ENCODE data around the gene MAD1L1.

Gene MAD1L1

GRCh38 chr7:2123916-2124315, 108.8 kb downstream of the MAD1L1 start:
- Histone ChIP-seq H2AFZ (ENCODE audit: low read depth, low read length) (no peak overlapping the region), H3K36me3 (ENCODE audit: insufficient read depth, low read length) (peaks cover 57% of the 10 kb centered on the region), H3K4me2 (ENCODE audit: insufficient read depth, low read length) (no peak overlapping the region), H3K4me3 (ENCODE audit: low read depth in 1 of 2, low read length in 2 of 2) (no peak overlapping the region), H3K9ac (ENCODE audit: low read depth, low read length) (no peak overlapping the region), H3K4me1 (ENCODE audit: insufficient read depth, low read length) (no peaks in the 10 kb centered on the region), H4K20me1 (ENCODE audit: insufficient read depth, low read length) (peaks cover 13% of the 10 kb centered on the region), H3K27me3 (ENCODE audit: insufficient read depth, low read length, poor library complexity) (no peaks in the 10 kb centered on the region), H3K27ac (ENCODE audit: low read length) (no peak overlapping the region), H3K9me3 (ENCODE audit: insufficient read depth, low read length, severe bottlenecking) (no peaks in the 10 kb centered on the region), H3K79me2 (ENCODE audit: insufficient read depth, low read length) (no peaks in the 10 kb centered on the region)
- no peak for TF ChIP-seq EZH2 (IDR thresholded peaks at IDR 0.05; ENCODE audit: borderline replicate concordance, low read depth, low read length, severe bottlenecking)
- no peak for TF ChIP-seq CTCF (IDR thresholded peaks at IDR 0.05; ENCODE audit: borderline replicate concordance, extremely low read depth, low read length, poor library complexity, severe bottlenecking)
- ATAC-seq (ENCODE audit: insufficient read depth, low read depth) (no peak), DNase-seq (no peak)

GRCh38 chr7:2123360-2123759, 109.4 kb downstream of the MAD1L1 start:
- Histone ChIP-seq H3K27me3 (ENCODE audit: insufficient read depth, low read length, poor library complexity) (no peaks in the 10 kb centered on the region), H3K4me3 (ENCODE audit: low read depth in 1 of 2, low read length in 2 of 2) (no peak overlapping the region), H3K4me2 (ENCODE audit: insufficient read depth, low read length) (no peak overlapping the region), H3K4me1 (ENCODE audit: insufficient read depth, low read length) (no peaks in the 10 kb centered on the region), H3K79me2 (ENCODE audit: insufficient read depth, low read length) (0 out of 2 replicates have a peak, but pooled peaks cover under 1% of the 10 kb centered on the region), H4K20me1 (ENCODE audit: insufficient read depth, low read length) (peaks cover 15% of the 10 kb centered on the region), H3K36me3 (ENCODE audit: insufficient read depth, low read length) (peaks cover 60% of the 10 kb centered on the region), H3K9me3 (ENCODE audit: insufficient read depth, low read length, severe bottlenecking) (no peaks in the 10 kb centered on the region), H3K27ac (ENCODE audit: low read length) (no peak overlapping the region), H2AFZ (ENCODE audit: low read depth, low read length) (no peak overlapping the region), H3K9ac (ENCODE audit: low read depth, low read length) (no peak overlapping the region)
- TF ChIP-seq EZH2 (IDR thresholded peaks at IDR 0.05; ENCODE audit: borderline replicate concordance, low read depth, low read length, severe bottlenecking) = no peak
- ATAC-seq (ENCODE audit: insufficient read depth, low read depth) = no peak
- no peak for DNase-seq

GRCh38 chr7:2122651-2123050, 110.1 kb downstream of the MAD1L1 start:
- ATAC-seq (ENCODE audit: insufficient read depth, low read depth) (no peak), DNase-seq (no peak)
- Histone ChIP-seq H3K4me1 (ENCODE audit: insufficient read depth, low read length) (no peaks in the 10 kb centered on the region), H4K20me1 (ENCODE audit: insufficient read depth, low read length) (peaks cover 15% of the 10 kb centered on the region), H3K27ac (ENCODE audit: low read length) (no peak overlapping the region), H3K4me2 (ENCODE audit: insufficient read depth, low read length) (no peak overlapping the region), H3K79me2 (ENCODE audit: insufficient read depth, low read length) (0 out of 2 replicates have a peak, but pooled peaks cover 3% of the 10 kb centered on the region), H3K4me3 (ENCODE audit: low read depth in 1 of 2, low read length in 2 of 2) (no peak overlapping the region), H2AFZ (ENCODE audit: low read depth, low read length) (no peak overlapping the region), H3K9me3 (ENCODE audit: insufficient read depth, low read length, severe bottlenecking) (no peaks in the 10 kb centered on the region), H3K9ac (ENCODE audit: low read depth, low read length) (no peak overlapping the region), H3K36me3 (ENCODE audit: insufficient read depth, low read length) (peaks cover 60% of the 10 kb centered on the region), H3K27me3 (ENCODE audit: insufficient read depth, low read length, poor library complexity) (no peaks in the 10 kb centered on the region)
- TF ChIP-seq CTCF (IDR thresholded peaks at IDR 0.05; ENCODE audit: borderline replicate concordance, extremely low read depth, low read length, poor library complexity, severe bottlenecking) = no peak
- TF ChIP-seq EZH2 (IDR thresholded peaks at IDR 0.05; ENCODE audit: borderline replicate concordance, low read depth, low read length, severe bottlenecking) = no peak

- Histone ChIP-seq H3K4me2 (ENCODE audit: insufficient read depth, low read length) (no peak overlapping the region), H3K36me3 (ENCODE audit: insufficient read depth, low read length) (peaks cover 51% of the 10 kb centered on the region), H3K9ac (ENCODE audit: low read depth, low read length) (no peak overlapping the region), H3K4me1 (ENCODE audit: insufficient read depth, low read length) (no peaks in the 10 kb centered on the region), H4K20me1 (ENCODE audit: insufficient read depth, low read length) (peaks cover 19% of the 10 kb centered on the region), H3K9me3 (ENCODE audit: insufficient read depth, low read length, severe bottlenecking) (no peaks in the 10 kb centered on the region), H3K27ac (ENCODE audit: low read length) (no peak overlapping the region), H2AFZ (ENCODE audit: low read depth, low read length) (no peak overlapping the region), H3K79me2 (ENCODE audit: insufficient read depth, low read length) (0 out of 2 replicates have a peak, but pooled peaks cover 3% of the 10 kb centered on the region), H3K27me3 (ENCODE audit: insufficient read depth, low read length, poor library complexity) (no peaks in the 10 kb centered on the region), H3K4me3 (ENCODE audit: low read depth in 1 of 2, low read length in 2 of 2) (no peak overlapping the region)
- ATAC-seq (ENCODE audit: insufficient read depth, low read depth) (no peak), DNase-seq (no peak)
- no peak for TF ChIP-seq EZH2 (IDR thresholded peaks at IDR 0.05; ENCODE audit: borderline replicate concordance, low read depth, low read length, severe bottlenecking)
- no peak for TF ChIP-seq CTCF (IDR thresholded peaks at IDR 0.05; ENCODE audit: borderline replicate concordance, extremely low read depth, low read length, poor library complexity, severe bottlenecking)
Measured at GRCh38 chr7:2120841-2121830, 111.6 kb downstream of the MAD1L1 start.

Data from DND-41 (cell line).